HL-60 (cell line): ENCODE measurements around the gene CMYA5.

Experiments used
- DNase-seq, 2 experiments: peaks; one replicate each; pipeline ENCODE4 v3.0.0-alpha.2; 2010 to 2020; ENCODE audit warnings: low read depth in 1 of 2, low spot score in 1 of 2
- H3K27ac ChIP-seq: fragments of 250-450 bp; sonication (Bioruptor Pico); replicated peaks from 2 replicates; pipeline ENCODE4 v1.5.1; 2020; ENCODE audit warnings: mild to moderate bottlenecking, moderate library complexity
- H3K27me3 ChIP-seq: fragments of 250-450 bp; sonication (Bioruptor Pico); 2 replicates; pipeline ENCODE4 v1.5.1; 2021; ENCODE audit warnings: mild to moderate bottlenecking, moderate library complexity; ENCODE audit not compliant: insufficient read depth, poor library complexity, severe bottlenecking
- H3K4me3 ChIP-seq: replicated peaks from 2 replicates; pipeline ENCODE4 v1.5.1; 2011; ENCODE audit warnings: mild to moderate bottlenecking, control low read depth, low read length; ENCODE audit not compliant: insufficient read depth
- GABPA ChIP-seq: IDR thresholded peaks from 2 replicates; pipeline ENCODE4 v1.6.1; 2012; ENCODE audit warnings: low read depth
- POLR2AphosphoS5 ChIP-seq: IDR thresholded peaks from 2 replicates; pipeline ENCODE4 v1.6.1; 2012; ENCODE audit warnings: low read depth
- SPI1 ChIP-seq: IDR thresholded peaks from 2 replicates; pipeline ENCODE4 v1.6.1; 2012; ENCODE audit warnings: low read depth, mild to moderate bottlenecking, borderline replicate concordance
- long read RNA-seq: library from polyadenylated mRNA; unstranded; transcript quantifications from one replicate; pipeline ENCODE4 v2.0.0, GENCODE V29; 2020
- TF ChIP-seq, protein P1 (sequence below): IDR thresholded peaks from 2 replicates; pipeline ENCODE4 v1.6.1; 2012; ENCODE audit warnings: low read depth; ENCODE audit not compliant: insufficient replicate concordance
- TF ChIP-seq, protein P2 (sequence below): IDR thresholded peaks from one replicate; pipeline ENCODE4 v1.5.1; 2011; ENCODE audit warnings: low read length, control low read depth, inconsistent platforms; ENCODE audit not compliant: insufficient read depth

CMYA5 gene
- long read RNA-seq, partial matches to known transcripts = 0 of 2 reads
- long read RNA-seq, other reads (novel, unspliced or antisense) = 2 of 2 reads

DNA sequence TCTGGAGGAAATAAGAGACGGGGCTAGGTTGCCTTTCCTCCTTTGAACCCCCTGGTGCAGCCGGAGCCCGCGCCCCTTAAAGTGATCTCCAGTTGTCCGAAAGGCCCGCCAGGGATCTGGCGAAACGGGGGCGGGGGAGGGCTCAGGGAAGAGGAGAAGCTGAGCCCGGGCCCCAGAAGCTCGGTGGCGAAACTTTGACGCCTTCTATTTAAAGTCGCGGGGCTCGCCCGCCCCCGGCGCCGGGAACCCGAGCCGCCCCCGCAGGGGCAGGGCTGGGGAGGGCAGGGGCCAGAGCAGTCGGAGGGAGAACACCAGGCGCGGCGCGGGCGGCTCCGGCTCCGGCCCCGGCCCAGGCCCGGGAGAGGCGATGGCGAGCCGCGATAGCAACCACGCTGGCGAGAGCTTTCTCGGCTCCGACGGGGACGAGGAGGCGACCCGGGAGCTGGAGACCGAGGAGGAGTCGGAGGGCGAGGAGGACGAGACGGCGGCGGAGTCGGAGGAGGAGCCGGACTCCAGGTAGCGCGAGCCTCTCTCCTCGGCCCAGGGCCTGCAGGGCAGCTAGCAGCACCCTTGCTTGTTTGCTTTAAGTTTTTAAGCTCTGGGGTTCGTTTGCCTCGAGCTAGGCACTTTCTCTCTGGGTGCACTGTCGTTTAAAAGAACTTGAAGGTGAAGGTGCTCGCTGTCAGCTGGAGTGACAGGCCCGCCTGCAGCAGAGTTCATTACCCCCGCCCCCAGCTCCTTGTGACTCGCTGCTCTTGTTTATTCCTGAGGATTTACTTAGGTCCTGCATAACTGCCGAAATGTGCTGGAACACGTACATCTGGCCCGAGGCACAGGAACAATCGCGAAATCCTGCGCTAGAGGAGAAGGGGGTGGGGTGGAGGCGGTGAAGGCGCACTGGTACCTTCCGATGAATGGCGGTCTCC is at the start of gene CMYA5:
CMYA5 (plus strand) TSS at position 296 of the 926 bp plus-strand sequence; CDS start at position 368, 72 bp downstream.
- Histone ChIP-seq H3K27me3 (no peaks in the 10 kb centered on the region), H3K4me3 (no peak within 1 kb of the TSS), H3K27ac (no peak within 1 kb of the TSS)
- no peak for TF ChIP-seq GABPA
- TF ChIP-seq, protein P1, sequence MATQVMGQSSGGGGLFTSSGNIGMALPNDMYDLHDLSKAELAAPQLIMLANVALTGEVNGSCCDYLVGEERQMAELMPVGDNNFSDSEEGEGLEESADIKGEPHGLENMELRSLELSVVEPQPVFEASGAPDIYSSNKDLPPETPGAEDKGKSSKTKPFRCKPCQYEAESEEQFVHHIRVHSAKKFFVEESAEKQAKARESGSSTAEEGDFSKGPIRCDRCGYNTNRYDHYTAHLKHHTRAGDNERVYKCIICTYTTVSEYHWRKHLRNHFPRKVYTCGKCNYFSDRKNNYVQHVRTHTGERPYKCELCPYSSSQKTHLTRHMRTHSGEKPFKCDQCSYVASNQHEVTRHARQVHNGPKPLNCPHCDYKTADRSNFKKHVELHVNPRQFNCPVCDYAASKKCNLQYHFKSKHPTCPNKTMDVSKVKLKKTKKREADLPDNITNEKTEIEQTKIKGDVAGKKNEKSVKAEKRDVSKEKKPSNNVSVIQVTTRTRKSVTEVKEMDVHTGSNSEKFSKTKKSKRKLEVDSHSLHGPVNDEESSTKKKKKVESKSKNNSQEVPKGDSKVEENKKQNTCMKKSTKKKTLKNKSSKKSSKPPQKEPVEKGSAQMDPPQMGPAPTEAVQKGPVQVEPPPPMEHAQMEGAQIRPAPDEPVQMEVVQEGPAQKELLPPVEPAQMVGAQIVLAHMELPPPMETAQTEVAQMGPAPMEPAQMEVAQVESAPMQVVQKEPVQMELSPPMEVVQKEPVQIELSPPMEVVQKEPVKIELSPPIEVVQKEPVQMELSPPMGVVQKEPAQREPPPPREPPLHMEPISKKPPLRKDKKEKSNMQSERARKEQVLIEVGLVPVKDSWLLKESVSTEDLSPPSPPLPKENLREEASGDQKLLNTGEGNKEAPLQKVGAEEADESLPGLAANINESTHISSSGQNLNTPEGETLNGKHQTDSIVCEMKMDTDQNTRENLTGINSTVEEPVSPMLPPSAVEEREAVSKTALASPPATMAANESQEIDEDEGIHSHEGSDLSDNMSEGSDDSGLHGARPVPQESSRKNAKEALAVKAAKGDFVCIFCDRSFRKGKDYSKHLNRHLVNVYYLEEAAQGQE = no peak
- TF ChIP-seq SPI1 = no peak
- TF ChIP-seq POLR2AphosphoS5 = no peak
- TF ChIP-seq, protein P2, sequence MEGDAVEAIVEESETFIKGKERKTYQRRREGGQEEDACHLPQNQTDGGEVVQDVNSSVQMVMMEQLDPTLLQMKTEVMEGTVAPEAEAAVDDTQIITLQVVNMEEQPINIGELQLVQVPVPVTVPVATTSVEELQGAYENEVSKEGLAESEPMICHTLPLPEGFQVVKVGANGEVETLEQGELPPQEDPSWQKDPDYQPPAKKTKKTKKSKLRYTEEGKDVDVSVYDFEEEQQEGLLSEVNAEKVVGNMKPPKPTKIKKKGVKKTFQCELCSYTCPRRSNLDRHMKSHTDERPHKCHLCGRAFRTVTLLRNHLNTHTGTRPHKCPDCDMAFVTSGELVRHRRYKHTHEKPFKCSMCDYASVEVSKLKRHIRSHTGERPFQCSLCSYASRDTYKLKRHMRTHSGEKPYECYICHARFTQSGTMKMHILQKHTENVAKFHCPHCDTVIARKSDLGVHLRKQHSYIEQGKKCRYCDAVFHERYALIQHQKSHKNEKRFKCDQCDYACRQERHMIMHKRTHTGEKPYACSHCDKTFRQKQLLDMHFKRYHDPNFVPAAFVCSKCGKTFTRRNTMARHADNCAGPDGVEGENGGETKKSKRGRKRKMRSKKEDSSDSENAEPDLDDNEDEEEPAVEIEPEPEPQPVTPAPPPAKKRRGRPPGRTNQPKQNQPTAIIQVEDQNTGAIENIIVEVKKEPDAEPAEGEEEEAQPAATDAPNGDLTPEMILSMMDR = no peak
- DNase-seq = no peak

DNA sequence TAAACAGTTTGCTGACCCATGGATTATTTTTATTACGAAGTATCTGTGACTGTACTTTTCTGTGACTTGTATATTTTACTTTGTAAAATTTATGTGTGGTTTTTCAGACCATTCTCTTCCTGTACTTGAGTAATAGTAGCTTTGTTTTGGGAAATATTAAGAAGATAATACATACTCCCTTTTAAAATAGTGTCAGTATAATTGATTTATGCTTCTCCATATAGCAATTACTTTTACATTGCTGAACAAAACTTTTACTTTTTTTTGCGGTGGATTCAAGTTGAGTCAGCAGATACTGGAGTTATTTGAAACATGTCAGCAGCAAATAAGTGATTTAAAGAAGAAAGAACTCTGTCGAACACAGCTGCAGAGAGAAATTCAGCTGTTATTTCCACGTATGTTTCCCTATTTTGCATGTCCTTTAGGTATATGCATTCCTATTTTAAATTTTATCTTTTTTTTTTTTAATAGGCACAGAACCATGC is 49.0 kb upstream of the CMYA5 start:
- Histone ChIP-seq H3K27me3 (no peaks in the 10 kb centered on the region), H3K4me3 (no peak overlapping the region), H3K27ac (no peak overlapping the region)
- TF ChIP-seq SPI1 (no peak), GABPA (no peak), POLR2AphosphoS5 (no peak)
- TF ChIP-seq, protein P1 = no peak
- TF ChIP-seq, protein P2 = no peak
- DNase-seq = no peak

DNA sequence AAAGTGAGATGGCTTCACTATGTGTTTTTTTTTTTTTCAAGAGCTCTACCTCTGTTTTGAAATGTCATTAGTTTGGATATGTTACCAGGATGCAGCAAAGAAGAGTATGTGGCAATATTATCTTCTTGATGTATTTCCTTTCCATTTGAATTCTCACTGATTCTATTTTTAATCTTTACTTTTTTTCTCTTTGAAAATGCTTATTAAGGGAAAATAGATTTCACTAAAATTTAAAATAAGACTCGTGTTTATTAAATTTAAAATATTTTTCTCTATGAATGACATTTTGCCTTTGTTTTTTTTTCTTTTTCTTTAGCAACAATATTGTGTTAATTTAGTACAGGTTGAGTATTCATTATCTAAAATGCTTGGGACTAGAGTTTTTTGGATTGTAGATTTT is 48.2 kb upstream of the CMYA5 start:
- DNase-seq = no peak
- no peak overlapping the region for H3K27ac ChIP-seq
- H3K4me3 ChIP-seq = no peak overlapping the region
- TF ChIP-seq POLR2AphosphoS5 (no peak), GABPA (no peak), SPI1 (no peak)
- TF ChIP-seq, protein P1 = no peak
- TF ChIP-seq, protein P2 = no peak
- H3K27me3 ChIP-seq = no peaks in the 10 kb centered on the region
